Transverse colon (tissue), 4 donors: Measurements from ENCODE around the gene CCNB1.

ENCODE experiments used
- CTCF ChIP-seq, 5 experiments: fragments of 200-600 bp in 3 of 5; fragments of 450-650 bp in 2 of 5; sonication (generic) in 3 of 5; IDR thresholded peaks; 1 replicate in 2 of 5; 2 replicates in 3 of 5; pipeline ENCODE4 v1.5.1; 2016 to 2017; ENCODE audit warnings: antibody characterized with exemption in 5 of 5, inconsistent platforms in 3 of 5, mild to moderate bottlenecking in 2 of 5, moderate library complexity in 1 of 5
- EP300 ChIP-seq: sonication (generic); formaldehyde crosslinking; IDR thresholded peaks from one replicate; pipeline ENCODE4 v1.6.1; 2017; ENCODE audit warnings: antibody characterized with exemption, low read depth
- POLR2A ChIP-seq: fragments of 450-650 bp; IDR thresholded peaks from one replicate; pipeline ENCODE4 v1.6.1; 2016; ENCODE audit warnings: antibody characterized with exemption, mild to moderate bottlenecking, moderate library complexity
- POLR2AphosphoS5 ChIP-seq, 3 donors: sonication (generic); formaldehyde crosslinking; IDR thresholded peaks; one replicate each; pipeline ENCODE4 v1.6.1; 2016; ENCODE audit warnings: antibody characterized with exemption in 3 of 3

- TF ChIP-seq CTCF (IDR thresholded peaks at IDR 0.05) (no peak), POLR2A (no peak), EP300 (no peak), POLR2AphosphoS5 (IDR thresholded peaks at IDR 0.05) (no peak)
Observed at GRCh38 chr5:69134126-69134525, 32.8 kb upstream of the CCNB1 start.
